NCI-H748 (cell line): ENCODE data around the gene ALDOA.
A peak's percentile ranks its signal among the peaks of the same experiment; 100 is the strongest.
"Not testable (repeated sequence)": the region's sequence is repeated elsewhere in the genome, so short reads cannot be mapped to it uniquely, and the experiment has no call there.

Experiments used
- DNase-seq: peaks from one replicate; lab custom pipeline; 2025; ENCODE audit not compliant: unreplicated experiment; lab: John Stamatoyannopoulos, UW

The ALDOA gene

DNA sequence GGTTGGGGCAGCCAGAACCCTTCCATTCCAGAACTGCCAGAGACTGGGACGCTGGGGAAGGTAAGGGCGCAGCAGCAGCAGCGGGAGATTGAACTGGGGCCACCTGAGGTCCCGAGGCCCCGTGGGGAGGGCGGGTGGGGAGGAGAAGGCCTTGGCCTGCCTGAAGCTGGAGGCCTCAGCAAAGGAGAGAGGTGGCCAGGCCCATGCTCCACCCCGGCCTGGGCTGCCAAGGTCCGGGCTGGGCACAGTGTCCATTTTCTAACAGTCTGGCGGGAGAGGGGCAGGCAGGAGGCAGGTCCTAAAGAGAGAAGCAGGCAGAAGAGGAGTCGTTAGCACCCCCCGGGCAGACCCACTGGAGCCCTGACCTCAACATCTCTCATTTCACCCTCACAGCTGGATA is 48.9 kb downstream of the ALDOA start:
- DNase-seq, result no peak

DNA sequence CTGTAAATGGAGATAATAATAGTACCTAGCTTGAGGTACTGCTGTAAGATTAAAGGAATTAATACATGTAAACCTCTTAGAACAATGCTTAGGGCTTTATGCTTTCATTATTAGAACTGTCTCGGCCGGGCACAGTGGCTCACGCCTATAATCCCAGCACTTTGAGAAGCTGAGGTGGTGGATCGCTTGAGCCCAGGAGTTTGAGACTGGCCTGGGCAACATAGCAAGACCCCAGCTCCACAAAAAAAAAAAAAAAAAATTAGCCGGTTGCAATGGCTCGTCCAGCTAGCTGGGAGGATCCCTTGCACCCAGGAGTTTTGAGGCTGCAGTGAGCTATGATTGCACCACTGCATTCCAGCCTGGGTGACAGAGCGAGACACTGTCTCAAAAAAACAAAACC is 49.3 kb downstream of the ALDOA start:
- DNase-seq, result not testable (repeated sequence)

DNA sequence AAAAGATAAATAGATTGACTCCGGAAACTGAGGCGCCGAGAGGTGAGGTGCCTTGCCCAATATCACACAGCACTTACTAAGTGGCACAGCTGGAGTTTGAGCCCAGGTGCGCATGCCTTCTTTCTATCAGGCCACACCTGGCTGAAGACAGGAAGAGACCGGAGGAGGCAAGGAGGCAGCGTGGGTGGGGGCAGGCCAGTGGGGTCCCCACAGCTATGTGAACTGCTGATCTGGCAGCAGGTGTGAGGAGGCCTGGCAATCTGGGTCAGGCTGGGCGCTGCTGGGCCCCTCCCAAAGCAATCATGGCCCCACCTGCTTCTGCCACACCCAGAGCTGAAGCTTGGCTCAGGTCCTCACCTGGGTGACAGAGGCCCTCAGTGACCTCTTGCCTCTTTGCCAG is 49.7 kb downstream of the ALDOA start:
- DNase-seq, result peak; percentile 30

DNA sequence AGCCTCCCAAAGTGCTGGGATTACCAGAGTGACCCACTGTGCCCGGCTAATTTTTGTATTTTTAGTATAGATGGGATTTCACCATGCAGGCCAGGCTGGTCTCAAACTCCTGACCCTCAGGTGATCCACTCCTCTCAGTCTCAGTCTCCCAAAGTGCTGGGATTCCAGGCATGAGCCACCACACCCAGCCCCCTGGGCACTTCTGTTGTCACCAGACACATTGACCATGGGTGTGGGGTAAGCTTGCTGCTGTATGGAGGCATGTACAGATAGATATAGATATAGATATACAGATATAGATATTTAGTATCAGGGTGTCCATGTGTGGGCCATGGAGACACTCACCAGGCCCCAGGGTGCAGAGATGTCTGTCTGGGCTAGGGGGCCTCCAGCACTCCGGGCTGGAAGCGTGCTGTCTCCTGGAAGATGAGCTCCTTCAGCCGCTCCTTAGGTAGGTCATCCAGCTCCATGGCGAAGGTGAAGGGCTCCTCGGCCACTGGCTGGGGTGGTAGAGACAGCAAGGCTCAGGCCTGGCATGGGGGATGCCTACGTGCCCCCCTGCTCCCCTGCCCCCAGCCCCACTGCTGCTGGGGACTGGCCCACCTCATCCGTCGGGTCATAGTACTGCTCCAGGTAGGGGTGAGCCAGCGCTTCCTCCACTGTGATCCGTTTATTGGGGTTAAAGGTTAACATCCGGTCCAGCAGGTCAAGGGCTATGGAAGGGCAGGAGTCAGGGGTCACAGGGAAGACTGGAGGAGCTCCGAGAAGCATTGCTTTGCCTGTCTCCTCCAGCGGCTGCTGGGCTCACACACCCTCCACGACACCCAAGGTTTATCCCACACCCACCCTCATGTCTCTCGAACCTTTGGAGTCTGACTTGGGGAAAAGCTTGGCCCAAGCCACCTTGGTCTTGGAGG is 51.0 kb downstream of the ALDOA start:
- no peak for DNase-seq

DNA sequence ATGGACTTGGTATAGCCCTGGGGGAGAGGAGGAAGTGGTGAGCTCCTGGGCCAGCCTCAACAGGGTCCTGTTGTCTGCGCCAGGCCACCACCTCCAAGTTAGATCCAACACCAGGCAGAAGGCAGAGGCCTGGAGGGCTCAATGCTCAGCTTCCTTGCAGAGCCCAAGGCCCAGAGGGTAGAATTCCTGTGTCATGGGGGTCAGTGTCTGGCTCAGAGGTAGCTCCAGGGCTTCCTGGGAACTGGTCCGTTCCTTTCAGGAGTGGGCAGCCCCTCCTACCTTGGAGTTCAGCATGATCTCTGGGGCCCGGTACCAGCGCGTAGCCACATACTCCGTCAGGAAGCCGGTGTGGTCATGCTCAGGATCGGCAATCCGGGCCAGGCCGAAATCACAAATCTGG is 52.2 kb downstream of the ALDOA start:
- DNase-seq, result no peak

DNA sequence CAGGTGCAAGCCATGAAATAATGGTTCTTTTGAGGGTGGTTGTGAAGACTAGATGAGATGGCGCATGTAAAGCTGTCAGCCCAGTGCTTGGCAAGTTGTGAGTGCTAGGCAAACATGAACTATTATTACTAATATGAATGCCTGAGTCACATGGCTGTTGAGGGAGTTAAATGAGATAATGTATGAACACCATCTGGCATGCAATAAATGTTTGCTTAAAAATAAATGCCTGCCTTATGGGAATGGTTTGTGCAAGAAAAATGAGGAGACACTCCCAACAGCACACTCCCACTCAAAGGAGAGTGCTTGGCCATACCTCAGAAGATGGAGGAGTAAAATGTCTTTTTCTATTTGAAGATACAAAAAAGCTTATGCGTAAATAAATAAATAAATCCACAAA is 53.9 kb downstream of the ALDOA start:
- no peak for DNase-seq
